AG10803 (cell line): ENCODE data around the gene STAT1.
"Not testable (repeated sequence)": the region's sequence is repeated elsewhere in the genome, so short reads cannot be mapped to it uniquely, and the experiment has no call there.

ENCODE experiments used
- DNase-seq: peaks from one replicate; pipeline ENCODE4 v3.0.0; 2010; ENCODE audit warnings: low read depth
- H3K4me3 ChIP-seq: 2 replicates; pipeline ENCODE4 v1.5.1; 2011; ENCODE audit warnings: mild to moderate bottlenecking, low read length, control low read depth
- CTCF ChIP-seq: conservative IDR thresholded peaks from 2 replicates; pipeline ENCODE4 v1.5.1; 2011; ENCODE audit warnings: mild to moderate bottlenecking, low read length, control low read depth, inconsistent platforms

Gene STAT1

GRCh38 chr2:190963088-190963487, 50.9 kb downstream of the STAT1 start:
- DNase-seq, result no peak
- TF ChIP-seq CTCF, result no peak
- no peak overlapping the region for H3K4me3 ChIP-seq

GRCh38 chr2:190961918-190962487, 52.0 kb downstream of the STAT1 start:
- peak; percentile 63 for DNase-seq
- TF ChIP-seq CTCF, result no peak
- H3K4me3 ChIP-seq, result no peak overlapping the region

GRCh38 chr2:190961117-190961516, 52.9 kb downstream of the STAT1 start:
- H3K4me3 ChIP-seq, DNase-seq: not testable (repeated sequence)

- no peak for TF ChIP-seq CTCF
- H3K4me3 ChIP-seq, result no peak overlapping the region
- no peak for DNase-seq
Measured at GRCh38 chr2:190959911-190960788, 53.8 kb downstream of the STAT1 start.

GRCh38 chr2:190953257-190953656, 60.7 kb downstream of the STAT1 start:
- no peak overlapping the region for H3K4me3 ChIP-seq
- no peak for TF ChIP-seq CTCF
- no peak for DNase-seq

- TF ChIP-seq CTCF, result no peak
- H3K4me3 ChIP-seq, result no peak overlapping the region
- no peak for DNase-seq
Measured at GRCh38 chr2:190950566-190950991, 63.4 kb downstream of the STAT1 start.

GRCh38 chr2:190948671-190949070, 65.3 kb downstream of the STAT1 start:
- peak; percentile 48 for DNase-seq
- no peak overlapping the region for H3K4me3 ChIP-seq
- no peak for TF ChIP-seq CTCF
